GM12878 (cell line): ENCODE data around the gene THSD4. TPM values are rescaled to one million over a fixed set of nuclear protein-coding genes. Genes with fewer than 3 reads are reported as not detected.

Experiments used
- ATAC-seq: fragments of 200-7000 bp; cut with Tn5 transposase; 3 replicates; pipeline ENCODE4 v1.9.1; 2020; ENCODE audit warnings: mild to moderate bottlenecking, moderate library complexity
- BruUV-seq: library from RNA; stranded (reverse); fragments of 400-500 nt; replicated peaks from 2 replicates; lab custom pipeline; 2021; lab: Mats Ljungman, UMichigan
- CTCF ChIA-PET: fragments of 300-600 bp; sonication (Branson Sonifier 250); formaldehyde crosslinking; extraction: SDS; loops from one replicate; lab custom pipeline; 2021; ENCODE audit warnings: inconsistent platforms; lab: Yijun Ruan, JAX
- POLR2A ChIA-PET: fragments of 350-600 bp; formaldehyde crosslinking; extraction: SDS; loops from one replicate; lab custom pipeline; 2021; ENCODE audit warnings: inconsistent platforms; lab: Charles Lee
- RAD21 ChIA-PET: fragments of 300-600 bp; sonication (Branson Sonifier 250); formaldehyde crosslinking; loops from one replicate; lab custom pipeline; 2023; ENCODE audit warnings: antibody characterized with exemption; ENCODE audit not compliant: unreplicated experiment; lab: Charles Lee
- SMC1A ChIA-PET: fragments of 300-600 bp; sonication (Branson Sonifier 250); formaldehyde crosslinking; loops from one replicate; lab custom pipeline; 2023; ENCODE audit not compliant: unreplicated experiment, uncharacterized antibody; lab: Charles Lee
- DNase-seq: peaks from one replicate; pipeline ENCODE4 v3.0.0-alpha.2; 2011; ENCODE audit warnings: low read depth, low spot score
- FAIRE-seq: peaks from 3 replicates; lab custom pipeline; 2011; peaks lifted over from hg19 to GRCh38; lab: Jason Lieb, UNC
- H2AFZ ChIP-seq: 2 replicates; pipeline ENCODE4 v1.6.0; 2011; ENCODE audit warnings: low read depth, low read length, control low read depth; ENCODE audit not compliant: control insufficient read depth
- H3K27ac ChIP-seq: 2 replicates; pipeline ENCODE4 v1.5.1; 2011; ENCODE audit warnings: control low read depth; ENCODE audit not compliant: control insufficient read depth, insufficient read depth
- H3K27me3 ChIP-seq, 2 experiments: replicated peaks in 1 of 2; 2 replicates each; pipeline versions ENCODE4 v1.6.0 to v1.6.1; 2011; ENCODE audit warnings: low read length in 1 of 2; ENCODE audit not compliant: control insufficient read depth in 2 of 2, insufficient read depth in 2 of 2
- H3K36me3 ChIP-seq, 2 experiments: 2 replicates each; pipeline ENCODE4 v1.5.1; 2011; ENCODE audit warnings: low read length in 1 of 2; ENCODE audit not compliant: control insufficient read depth in 2 of 2, insufficient read depth in 2 of 2
- H3K4me1 ChIP-seq: 2 replicates; pipeline ENCODE4 v1.6.1; 2011; ENCODE audit warnings: mild to moderate bottlenecking, low read length, moderate library complexity, mixed read lengths; ENCODE audit not compliant: control insufficient read depth, insufficient read depth
- H3K4me2 ChIP-seq: 2 replicates; pipeline ENCODE4 v1.6.0; 2011; ENCODE audit warnings: control low read depth; ENCODE audit not compliant: control insufficient read depth, insufficient read depth
- H3K4me3 ChIP-seq: fragments of 200-600 bp; sonication (generic); 2 replicates; pipeline ENCODE4 v1.5.1; 2016
- H3K79me2 ChIP-seq: 2 replicates; pipeline ENCODE4 v1.6.0; 2011; ENCODE audit warnings: low read length; ENCODE audit not compliant: control insufficient read depth, insufficient read depth
- H3K9ac ChIP-seq: 2 replicates; pipeline ENCODE4 v1.8.0; 2011; ENCODE audit warnings: low read length, control low read depth, mixed read lengths; ENCODE audit not compliant: control insufficient read depth, insufficient read depth
- H3K9me3 ChIP-seq: replicated peaks from 3 replicates; pipeline ENCODE4 v1.5.1; 2011; ENCODE audit warnings: mild to moderate bottlenecking, low read length; ENCODE audit not compliant: control insufficient read depth, insufficient read depth
- H4K20me1 ChIP-seq: 2 replicates; pipeline ENCODE4 v1.6.0; 2011; ENCODE audit not compliant: control insufficient read depth, insufficient read depth
- ATF7 ChIP-seq: fragments of 450-650 bp; IDR thresholded peaks from 2 replicates; pipeline ENCODE4 v1.6.1; 2016; ENCODE audit warnings: low read depth, mild to moderate bottlenecking
- CEBPB ChIP-seq, 2 experiments: fragments of 150-350 bp in 1 of 2; IDR thresholded peaks; 2 replicates each; pipeline ENCODE4 v1.6.1; 2012 to 2014; ENCODE audit warnings: low read depth in 2 of 2, low read length in 2 of 2, borderline replicate concordance in 1 of 2, inconsistent platforms in 1 of 2
- E2F8 ChIP-seq: fragments of 450-650 bp; IDR thresholded peaks from 2 replicates; pipeline ENCODE4 v1.6.1; 2018; ENCODE audit warnings: mild to moderate bottlenecking, low read depth, moderate library complexity; ENCODE audit not compliant: partially characterized antibody
- HDAC6 ChIP-seq: fragments of 200-600 bp; sonication (generic); IDR thresholded peaks from one replicate; pipeline ENCODE4 v1.8.0; 2017; ENCODE audit warnings: antibody characterized with exemption; ENCODE audit not compliant: unreplicated experiment
- HDGF ChIP-seq: fragments of 450-650 bp; IDR thresholded peaks from 2 replicates; pipeline ENCODE4 v1.6.1; 2016; ENCODE audit warnings: antibody characterized with exemption
- MLLT1 ChIP-seq: fragments of 450-650 bp; IDR thresholded peaks from 2 replicates; pipeline ENCODE4 v1.6.1; 2016; ENCODE audit warnings: mild to moderate bottlenecking
- POLR2AphosphoS2 ChIP-seq: IDR thresholded peaks from 2 replicates; pipeline ENCODE4 v1.6.1; 2011; ENCODE audit warnings: low read depth, mild to moderate bottlenecking, low read length, improper control_type of control experiment, moderate library complexity
- PRDM15 ChIP-seq: fragments of 450-650 bp; formaldehyde crosslinking; IDR thresholded peaks from 2 replicates; pipeline ENCODE4 v1.4.0; 2020; ENCODE audit warnings: mild to moderate bottlenecking, moderate library complexity
- STAT3 ChIP-seq: IDR thresholded peaks from 2 replicates; pipeline ENCODE4 v1.6.1; 2011; ENCODE audit warnings: low read depth, low read length, improper control_type of control experiment
- ZNF592 ChIP-seq: fragments of 450-650 bp; IDR thresholded peaks from 2 replicates; pipeline ENCODE4 v1.6.1; 2017; ENCODE audit warnings: mild to moderate bottlenecking, moderate library complexity
- WGBS: methylation state at CpG from one replicate; pipeline ENCODE4 v1.1.6; 2016; ENCODE audit warnings: low lambda C conversion rate; ENCODE audit not compliant: insufficient replicate concordance, insufficient coverage; ENCODE audit errors: missing lambda C conversion rate; 5-methylcytosine and 5-hydroxymethylcytosine counted together
- in situ Hi-C: fragments of 300-500 bp; cut with MboI; formaldehyde crosslinking; loops from 9 replicates; pipeline ENCODE4 v1.14.3; 2018; ENCODE audit warnings: mixed read lengths
- intact Hi-C: fragments of 100-400 bp; cut with micrococcal nuclease; formaldehyde crosslinking; loops from one replicate; pipeline ENCODE4 v1.14.2; 2022; ENCODE audit not compliant: unreplicated experiment
- polyA plus RNA-seq, 11 experiments: library from polyadenylated mRNA; depleted of rRNA in 4 of 11; unstranded in 6 of 11; stranded (reverse) in 5 of 11; fragments of >200 nt; fragmentation: Nextera tagmentation in 4 of 11; fragmentation: Illumina TruSeq in 1 of 11; extraction: Ambion mirVana in 4 of 11; extraction: Trizol in 1 of 11; gene quantifications; 1 replicate in 1 of 11; 2 replicates in 10 of 11; pipeline versions ENCODE4 v1.2.1 to v1.2.3, GENCODE V29; 2011 to 2016; ENCODE audit warnings: inconsistent platforms in 2 of 11, missing spikeins in 2 of 11, low read depth in 1 of 11
- total RNA-seq, 4 experiments: library from RNA; depleted of rRNA in 3 of 4; stranded (reverse); fragments of >200 nt in 3 of 4; fragmentation: Illumina TruSeq in 1 of 4; extraction: Trizol in 1 of 4; gene quantifications; 2 replicates each; pipeline versions ENCODE4 v1.2.1 to v1.2.3, GENCODE V29; 2013 to 2021

THSD4 gene
- total and polyA plus RNA-seq, 10 of the 15 experiments (the other 5 are each of a cell fraction or from before 2014, with no cell fraction given) = 0.04 to 0.13 (median 0.05) TPM; not detected in 7

- CTCF ChIA-PET = interaction anchor here (1.1 kb wide), 1 partner anchor 14 kb away, joined by 3 read pairs; no protein-coding TSS in a partner anchor
- no peak for FAIRE-seq
- ATAC-seq = no peak
- no TSS peak for BruUV-seq
- POLR2A ChIA-PET = no interaction called here
- SMC1A ChIA-PET = no interaction called here
- DNase-seq = no peak
- no peak overlapping the region for H3K4me3 ChIP-seq
- WGBS = 30% methylated on average over 8 of the region's 8 CpGs
- H3K27me3 ChIP-seq = no peaks in the 10 kb centered on the region; a peak in 2 of 4 replicates
- in situ Hi-C loops (no loop called here), intact Hi-C loops (no loop called here)
- no peaks in the 10 kb centered on the region for H3K79me2 ChIP-seq
- no peaks in the 10 kb centered on the region for H3K4me1 ChIP-seq
- H4K20me1 ChIP-seq = no peaks in the 10 kb centered on the region
- no peaks in the 10 kb centered on the region for H3K9me3 ChIP-seq
- no peak overlapping the region for H2AFZ ChIP-seq
- no peak overlapping the region for H3K27ac ChIP-seq
- no peak overlapping the region for H3K4me2 ChIP-seq
- RAD21 ChIA-PET = no interaction called here
- no peaks in the 10 kb centered on the region for H3K36me3 ChIP-seq
- no peak overlapping the region for H3K9ac ChIP-seq
- no peak for TF ChIP-seq HDGF
- TF ChIP-seq PRDM15 (CRISPR knock-in tag) = no peak
- TF ChIP-seq STAT3 = no peak
- no peak for TF ChIP-seq HDAC6
- no peak for TF ChIP-seq ATF7
- no peak for TF ChIP-seq POLR2AphosphoS2
- no peak for TF ChIP-seq ZNF592
- TF ChIP-seq E2F8 = no peak
- no peak for TF ChIP-seq CEBPB (IDR thresholded peaks at IDR 0.05; ENCODE audit: borderline replicate concordance in 1 of 2, low read depth in 2 of 2, low read length in 2 of 2)
- no peak for TF ChIP-seq MLLT1
These were observed 486.0 kb downstream of the THSD4 start for GRCh38 chr15:71601038-71601834.
